ENCODE measurements around the gene EVC2.

EVC2 gene, protein sequence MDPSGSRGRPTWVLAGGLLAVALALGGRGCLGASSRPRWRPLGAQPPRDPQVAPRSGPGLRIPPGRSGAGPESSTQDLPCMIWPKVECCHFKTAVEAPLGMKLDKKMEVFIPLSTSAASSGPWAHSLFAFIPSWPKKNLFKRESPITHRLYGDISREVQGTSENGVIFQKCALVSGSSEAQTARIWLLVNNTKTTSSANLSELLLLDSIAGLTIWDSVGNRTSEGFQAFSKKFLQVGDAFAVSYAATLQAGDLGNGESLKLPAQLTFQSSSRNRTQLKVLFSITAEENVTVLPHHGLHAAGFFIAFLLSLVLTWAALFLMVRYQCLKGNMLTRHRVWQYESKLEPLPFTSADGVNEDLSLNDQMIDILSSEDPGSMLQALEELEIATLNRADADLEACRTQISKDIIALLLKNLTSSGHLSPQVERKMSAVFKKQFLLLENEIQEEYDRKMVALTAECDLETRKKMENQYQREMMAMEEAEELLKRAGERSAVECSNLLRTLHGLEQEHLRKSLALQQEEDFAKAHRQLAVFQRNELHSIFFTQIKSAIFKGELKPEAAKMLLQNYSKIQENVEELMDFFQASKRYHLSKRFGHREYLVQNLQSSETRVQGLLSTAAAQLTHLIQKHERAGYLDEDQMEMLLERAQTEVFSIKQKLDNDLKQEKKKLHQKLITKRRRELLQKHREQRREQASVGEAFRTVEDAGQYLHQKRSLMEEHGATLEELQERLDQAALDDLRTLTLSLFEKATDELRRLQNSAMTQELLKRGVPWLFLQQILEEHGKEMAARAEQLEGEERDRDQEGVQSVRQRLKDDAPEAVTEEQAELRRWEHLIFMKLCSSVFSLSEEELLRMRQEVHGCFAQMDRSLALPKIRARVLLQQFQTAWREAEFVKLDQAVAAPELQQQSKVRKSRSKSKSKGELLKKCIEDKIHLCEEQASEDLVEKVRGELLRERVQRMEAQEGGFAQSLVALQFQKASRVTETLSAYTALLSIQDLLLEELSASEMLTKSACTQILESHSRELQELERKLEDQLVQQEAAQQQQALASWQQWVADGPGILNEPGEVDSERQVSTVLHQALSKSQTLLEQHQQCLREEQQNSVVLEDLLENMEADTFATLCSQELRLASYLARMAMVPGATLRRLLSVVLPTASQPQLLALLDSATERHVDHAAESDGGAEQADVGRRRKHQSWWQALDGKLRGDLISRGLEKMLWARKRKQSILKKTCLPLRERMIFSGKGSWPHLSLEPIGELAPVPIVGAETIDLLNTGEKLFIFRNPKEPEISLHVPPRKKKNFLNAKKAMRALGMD
- total RNA-seq, result 3.3 to 23.3 (median 9.8) reads per million in 4 experiments

DNA sequence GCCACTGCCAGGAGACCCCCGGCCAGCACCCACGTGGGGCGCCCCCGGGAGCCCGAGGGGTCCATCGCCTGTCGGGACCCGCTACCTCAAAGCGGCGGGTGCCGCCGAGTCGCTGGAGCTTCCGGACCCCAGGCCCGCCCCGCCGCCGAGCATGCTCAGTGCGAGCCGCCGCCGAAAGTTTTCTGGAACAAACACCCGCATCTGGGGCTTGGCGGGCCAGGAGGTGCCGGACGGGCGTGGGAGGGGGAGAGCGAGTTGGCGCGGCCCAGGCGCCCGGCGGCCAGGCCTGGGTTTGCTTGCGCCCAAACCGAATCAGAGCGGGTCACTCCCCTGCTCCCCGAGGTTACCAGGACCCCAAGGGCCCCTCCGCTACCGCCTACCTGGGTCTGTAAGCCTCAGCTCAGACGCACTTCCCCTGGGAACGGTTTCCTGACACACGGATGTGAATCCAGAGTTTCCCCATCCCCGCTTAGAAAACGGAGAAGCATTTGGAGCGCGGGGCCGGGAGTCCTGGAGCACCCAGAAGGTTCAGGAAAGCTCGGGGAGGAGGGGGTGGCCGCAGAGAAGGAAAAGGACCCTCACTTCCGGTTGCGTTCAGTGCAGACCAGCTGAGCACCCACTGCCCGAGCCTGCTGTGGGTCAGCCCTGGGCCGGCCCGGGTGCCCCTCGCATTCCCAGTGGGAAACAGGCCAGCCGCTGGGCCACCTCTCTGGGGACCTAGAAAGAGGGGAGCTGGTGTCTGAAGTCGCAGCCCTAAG lies at the start of gene EVC2:
Gene EVC2, minus strand, starts transcription at position 111 of the 758 bp plus-strand sequence. Its CDS starts 46 bp downstream, at position 65.
- no peak for DNase-seq

DNA sequence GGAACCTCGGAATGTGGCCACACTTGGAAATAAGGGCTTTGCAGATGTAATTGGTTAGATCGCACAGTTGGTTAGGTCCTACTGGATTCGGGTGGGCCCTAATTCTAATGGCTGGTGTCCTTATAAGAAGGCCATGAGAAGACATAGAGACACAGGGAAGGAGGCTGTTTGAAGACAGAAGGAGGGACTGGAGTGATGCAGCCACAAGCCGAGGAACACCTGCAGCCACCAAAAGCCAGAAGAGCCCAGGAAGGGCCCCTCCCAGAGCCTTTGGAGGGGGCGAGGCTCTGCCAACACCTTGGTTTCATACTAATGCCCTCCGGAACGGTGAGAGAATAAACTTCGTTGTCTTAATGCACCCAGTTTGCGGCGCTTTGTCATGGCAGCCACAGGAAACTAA lies 49.6 kb upstream of the EVC2 start:
- no peak for DNase-seq

DNA sequence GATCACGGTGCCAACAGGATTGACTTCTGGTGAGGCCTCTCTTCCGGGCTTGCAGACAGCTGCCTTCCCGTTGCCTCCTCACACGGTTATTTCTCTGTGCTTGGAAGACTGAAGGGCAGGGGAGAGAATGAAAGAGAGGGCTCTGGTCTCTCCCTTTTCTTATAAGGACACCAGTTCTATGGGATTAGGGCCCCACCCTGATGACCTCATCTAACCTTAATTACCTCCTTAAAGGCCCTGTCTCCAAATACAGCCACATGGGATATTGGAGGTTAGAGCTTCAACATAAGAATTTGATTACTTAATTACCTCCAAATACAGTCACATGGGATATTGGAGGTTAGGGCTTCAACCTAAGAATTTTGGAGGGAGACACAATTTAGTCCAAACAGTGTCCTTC lies 49.2 kb upstream of the EVC2 start:
- no peak for DNase-seq

DNA sequence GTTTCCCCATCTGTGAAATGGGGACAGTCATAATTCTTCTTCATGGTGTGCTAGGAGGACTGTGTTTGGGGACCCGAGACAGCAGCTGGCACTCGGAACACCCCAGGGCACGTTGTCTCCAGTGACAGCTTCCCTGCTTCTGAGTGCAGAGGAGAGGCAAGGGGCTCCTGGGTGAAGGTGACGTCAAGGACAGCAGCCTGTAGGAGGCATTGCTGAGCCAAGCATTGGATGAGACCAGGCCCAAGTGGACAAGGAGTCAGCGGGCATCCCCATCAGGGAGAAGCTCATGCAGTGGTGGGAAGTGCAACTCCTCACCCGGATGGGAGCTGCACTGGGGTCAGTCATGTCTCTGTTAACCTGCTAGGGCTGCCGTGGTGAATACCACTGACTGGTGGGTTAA lies 48.7 kb upstream of the EVC2 start:
- DNase-seq, result no peak

DNA sequence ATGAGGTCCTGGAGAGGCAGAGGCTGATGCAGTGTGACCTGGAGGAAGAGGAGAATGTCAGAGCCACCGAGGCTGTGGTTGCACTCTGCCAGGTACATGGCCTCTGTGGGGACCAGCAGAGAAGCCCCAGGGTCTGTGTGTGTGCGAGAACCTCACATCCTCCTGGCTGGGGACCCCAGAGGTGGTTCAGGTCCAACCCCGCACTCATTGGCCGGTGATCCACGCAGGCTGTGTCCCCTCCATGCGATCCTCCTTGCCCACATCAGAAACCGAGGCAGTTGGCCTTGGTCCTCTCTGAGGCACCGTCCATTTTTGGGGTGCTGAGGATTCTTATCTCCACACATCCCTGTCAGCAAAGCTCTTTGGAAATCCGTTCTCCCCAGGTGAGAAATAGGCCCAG lies 47.9 kb upstream of the EVC2 start:
- no peak for DNase-seq

DNA sequence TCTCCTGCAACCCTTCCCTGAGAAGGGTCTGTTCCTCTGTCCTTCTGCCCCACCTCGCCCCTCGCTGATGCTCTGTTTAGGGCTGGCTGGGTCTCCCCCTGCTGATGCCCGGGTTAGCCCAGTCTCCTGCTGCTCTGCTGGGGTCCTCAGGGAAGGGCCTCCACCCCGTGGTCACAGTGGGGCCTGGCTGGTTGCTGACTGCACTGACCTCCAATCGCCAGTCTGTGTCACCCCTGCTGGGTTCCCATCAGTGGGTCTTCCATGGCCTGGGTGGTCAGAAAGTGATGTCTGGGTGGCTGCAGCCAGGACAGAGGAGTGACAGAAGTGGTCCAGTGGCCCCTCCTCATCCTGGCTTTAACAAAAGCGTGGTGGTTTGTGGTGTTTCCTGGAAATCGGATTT lies 47.3 kb upstream of the EVC2 start:
- no peak for DNase-seq

DNA sequence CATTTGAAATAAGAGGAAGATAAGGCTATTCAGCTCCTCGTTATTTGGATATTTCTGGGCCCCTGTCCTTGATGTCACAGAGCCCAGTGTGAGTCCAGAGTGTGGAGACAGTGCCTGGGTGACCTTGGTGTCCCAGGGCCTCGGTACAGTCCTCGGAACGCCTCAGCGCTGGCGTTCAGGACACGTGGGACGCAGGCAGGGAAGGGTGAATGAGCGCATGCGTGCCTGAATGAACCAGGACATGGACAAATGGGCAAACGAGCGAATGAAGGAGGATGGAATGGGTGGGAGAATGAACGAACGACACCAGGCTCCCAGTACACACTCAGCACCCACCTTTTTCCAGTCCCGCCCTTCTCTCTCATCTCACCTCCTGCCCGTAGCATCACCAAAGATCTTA lies 46.8 kb upstream of the EVC2 start:
- DNase-seq, result no peak

DNA sequence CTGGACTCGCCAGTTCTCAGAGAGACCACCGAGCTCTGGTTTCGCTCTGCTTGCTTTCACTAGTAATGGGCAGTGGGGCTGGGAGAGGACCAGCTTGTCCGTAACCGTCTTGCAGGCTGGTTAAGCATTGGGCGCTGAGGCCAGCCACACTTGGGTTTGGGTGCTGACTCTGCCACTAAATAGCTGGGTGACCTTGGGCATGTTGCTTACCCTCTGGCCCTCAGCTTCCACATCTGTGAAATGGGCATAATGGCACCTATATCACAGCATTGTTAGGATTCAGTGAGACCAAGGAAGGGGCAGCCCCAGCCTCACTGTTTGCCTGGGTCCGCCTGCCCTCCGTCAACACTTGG lies 46.1 kb upstream of the EVC2 start:
- DNase-seq, result no peak

DNA sequence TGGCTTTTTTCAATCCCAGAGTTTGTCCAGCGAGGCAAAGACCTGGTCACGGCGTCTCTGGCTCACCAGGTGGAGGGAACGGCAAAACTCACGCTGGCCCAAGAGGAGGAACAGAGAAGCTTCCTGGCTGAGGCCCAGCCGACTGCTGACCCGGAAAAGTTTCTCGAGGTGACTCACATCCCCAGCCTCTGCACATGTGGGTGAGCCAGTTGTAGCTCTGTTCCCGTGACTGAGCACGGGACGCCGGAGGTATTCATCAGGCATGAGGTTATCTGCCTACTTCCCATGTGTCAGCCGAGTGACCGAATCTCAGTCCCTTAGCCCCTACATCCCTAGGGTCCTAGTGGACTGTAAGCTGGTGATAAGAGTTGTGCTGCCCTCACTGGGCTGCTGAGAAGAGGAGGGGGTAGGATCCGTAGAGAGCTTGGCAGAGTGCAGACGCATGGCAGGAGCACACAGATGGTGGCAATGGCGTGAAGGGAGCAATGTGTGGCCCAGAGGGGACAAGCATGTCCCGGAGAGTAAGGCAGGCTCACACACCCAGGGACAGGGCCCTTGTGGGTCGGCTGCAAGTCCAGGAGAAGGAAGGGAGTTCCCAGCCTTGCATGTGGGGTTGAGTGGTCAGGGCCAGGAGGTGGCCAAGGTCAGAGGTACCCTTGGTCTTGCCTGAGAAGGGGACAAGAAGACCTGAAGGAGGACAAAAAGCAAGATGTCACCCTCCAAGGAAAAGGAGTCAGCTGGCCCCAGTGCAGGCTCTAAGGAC lies 45.6 kb upstream of the EVC2 start:
- no peak for DNase-seq

DNA sequence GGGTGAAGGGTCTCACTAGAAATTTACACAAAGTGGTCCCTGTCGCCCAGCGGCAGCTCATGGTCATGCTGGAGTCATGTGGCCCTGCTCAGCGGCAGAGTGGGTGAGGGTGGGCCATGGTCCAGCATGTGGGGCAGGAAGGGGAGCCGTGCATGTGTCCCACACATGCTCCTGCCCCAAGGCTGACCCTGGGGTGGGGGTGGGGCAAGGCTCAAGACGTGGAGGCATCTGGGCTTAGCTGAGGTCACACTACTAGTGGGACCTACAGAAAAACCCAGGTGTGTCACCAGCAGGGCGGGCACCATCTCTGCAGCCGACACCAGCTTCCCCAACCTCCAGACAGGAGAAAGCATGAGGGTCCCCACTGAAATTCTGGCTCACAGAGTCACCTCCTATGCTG lies 45.0 kb upstream of the EVC2 start:
- no peak for DNase-seq

DNA sequence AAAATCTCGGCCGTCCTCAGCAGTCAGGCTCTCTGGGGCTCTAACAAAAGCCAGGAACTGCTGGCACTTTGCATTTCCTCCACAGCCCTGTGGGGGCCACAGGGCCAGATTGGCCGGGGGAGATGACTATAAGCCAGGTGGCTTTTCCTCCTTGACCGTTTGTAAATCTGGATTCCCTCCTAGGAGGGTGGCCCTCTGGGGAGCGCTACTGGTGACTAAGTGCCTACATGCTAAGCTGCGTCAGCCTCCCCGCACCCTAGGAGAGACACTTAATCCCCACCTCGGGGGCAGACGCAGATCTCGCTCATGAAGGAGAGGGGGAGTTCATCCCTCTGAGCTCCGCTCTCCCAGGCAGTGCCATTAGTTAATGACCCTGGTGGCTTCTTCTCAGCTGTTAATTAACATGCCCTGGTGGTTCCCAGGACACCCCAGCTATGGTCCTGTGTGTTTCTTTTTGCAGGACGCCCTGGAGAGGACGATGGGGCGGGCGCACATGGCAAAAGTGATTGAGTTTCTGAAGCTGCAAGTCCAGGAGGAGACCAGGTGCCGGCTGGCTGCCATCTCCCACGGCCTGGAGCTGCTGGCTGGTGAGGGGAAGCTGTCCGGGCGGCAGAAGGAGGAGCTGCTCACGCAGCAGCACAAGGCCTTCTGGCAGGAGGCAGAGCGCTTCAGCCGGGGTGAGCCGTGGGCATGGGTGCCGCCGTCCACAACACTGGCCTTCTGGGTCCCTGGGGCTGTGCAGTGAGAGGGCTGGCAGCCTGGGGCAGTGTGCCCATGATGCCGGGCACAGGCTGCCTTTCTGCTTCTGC lies 44.2 kb upstream of the EVC2 start:
- no peak for DNase-seq

DNA sequence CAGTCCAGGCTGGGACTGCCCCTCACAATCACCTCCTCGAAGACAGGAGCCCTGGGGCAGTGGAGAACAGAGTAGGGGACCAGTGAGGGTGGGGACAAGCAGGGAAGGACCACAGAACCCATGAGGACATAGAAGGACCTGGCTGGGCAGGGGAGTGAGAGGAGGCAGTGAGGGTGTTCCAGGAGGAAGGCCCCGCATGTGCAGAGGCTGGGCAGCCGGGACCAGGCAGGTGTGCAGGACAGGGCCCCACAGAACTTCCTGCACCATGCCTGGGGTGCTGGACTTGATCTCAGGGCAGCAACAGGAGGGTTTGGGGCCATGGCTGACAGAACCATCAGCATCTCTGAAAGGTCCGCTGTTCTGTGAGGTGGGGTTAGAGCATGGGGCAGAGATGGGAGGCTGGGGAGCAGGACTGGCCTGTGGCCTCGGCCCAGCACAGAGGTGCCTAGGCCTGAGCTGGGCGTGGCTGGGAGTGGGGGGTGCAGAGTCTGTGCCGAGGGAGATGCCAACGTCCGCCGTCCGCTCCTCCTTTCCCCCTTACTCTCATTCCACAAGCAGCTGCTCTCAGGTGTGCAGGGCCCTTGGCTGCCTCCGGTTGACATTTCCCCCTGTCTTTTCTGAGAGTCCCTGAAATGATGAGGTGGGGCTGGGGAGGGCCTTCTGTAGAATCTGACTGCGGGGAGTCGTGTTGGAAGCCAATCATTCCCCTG lies 43.5 kb upstream of the EVC2 start:
- no peak for DNase-seq

DNA sequence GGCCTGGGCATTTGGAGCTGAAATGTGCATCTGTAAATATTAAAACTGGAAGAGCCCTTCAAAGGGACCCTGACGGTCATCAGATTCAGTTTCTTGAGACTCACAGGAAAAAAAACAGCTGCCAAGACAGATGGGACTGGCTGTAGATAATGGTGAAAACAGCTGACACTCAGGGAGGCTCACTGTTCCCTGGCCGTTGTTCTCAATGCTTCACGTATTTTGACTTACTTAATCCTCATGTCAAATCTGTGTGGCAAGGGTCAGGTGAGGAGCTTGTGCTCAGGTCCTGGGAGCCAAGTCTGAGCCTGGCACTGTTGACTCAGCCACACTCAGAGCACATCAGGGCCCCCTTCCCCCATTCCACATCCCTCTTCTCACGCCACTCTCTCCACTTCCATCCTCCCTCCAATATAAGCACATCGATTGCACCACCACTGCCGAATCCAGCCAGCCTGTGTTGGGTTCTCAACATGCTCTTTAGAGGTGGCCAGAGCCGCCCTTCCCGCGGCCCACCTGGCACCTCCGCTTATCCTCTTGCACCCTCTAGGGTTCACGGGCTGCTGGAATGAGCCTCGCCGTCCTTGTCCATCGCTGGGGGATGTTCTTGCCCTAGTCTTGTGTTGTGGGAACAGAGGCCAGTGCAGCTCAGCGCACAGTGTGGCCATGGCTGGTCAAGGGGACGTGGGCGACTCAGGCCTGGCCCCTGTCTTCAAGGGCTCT lies 42.7 kb upstream of the EVC2 start:
- DNase-seq, result no peak

DNA sequence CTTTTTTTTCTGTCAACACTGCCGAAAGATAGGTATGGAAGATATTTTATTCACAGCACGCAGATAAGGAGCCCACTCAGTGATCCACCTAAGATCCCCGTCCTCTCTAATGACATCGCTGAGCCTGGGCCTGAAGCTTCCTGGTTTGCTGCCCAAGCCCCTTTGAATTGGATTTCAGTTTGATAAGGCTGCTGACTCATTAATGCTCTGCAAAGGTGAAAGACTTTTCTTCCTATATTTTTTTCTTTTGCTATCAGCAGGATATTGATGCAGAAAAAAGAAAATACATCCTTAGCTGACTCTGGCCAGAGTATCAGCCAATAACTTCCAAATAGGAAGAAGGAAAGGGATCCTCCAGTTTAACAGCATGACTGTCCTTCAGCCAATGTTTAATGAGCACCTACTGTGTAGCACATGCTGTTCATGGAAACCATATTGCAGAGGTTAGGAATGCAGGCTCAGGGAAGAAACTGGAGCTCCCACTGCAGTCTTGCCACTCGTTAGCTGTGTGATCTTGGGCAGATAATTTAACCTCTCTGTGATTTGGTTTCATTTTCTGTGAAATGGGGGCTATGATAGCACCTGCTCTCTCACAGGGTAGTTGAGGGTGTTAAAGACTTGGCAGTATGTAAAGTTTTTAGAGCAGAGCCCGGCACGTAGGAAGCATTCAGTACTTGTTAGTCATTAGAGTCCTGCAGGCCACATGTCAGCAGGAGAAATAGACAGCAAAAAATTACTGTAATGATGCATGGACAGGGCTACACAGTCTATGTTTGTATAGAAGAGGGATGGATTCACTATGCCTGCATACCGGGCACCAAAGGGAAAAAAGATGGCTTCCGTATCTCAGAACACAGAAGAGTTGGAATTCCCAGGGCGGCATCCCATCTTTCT lies 41.9 kb upstream of the EVC2 start:
- no peak for DNase-seq

DNA sequence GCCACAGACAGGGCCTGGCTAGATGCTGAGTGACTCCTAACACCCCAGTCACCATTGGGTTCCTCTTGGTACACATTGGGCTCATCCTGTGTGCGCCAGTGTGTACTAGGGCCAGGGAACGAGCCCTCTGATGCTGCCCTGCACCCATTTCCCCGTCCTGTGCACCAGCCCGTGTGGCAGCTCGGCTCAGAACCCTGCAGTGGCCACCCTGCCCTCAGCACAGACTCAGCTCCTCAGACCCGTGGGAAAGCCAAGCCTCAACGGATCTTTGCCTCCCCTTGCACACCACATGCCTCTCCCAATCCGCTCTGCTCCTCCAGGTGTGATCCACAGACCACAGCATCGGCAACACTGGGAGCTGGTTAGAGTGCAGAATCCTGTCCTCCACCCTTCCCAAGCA lies 41.2 kb upstream of the EVC2 start:
- no peak for DNase-seq

DNA sequence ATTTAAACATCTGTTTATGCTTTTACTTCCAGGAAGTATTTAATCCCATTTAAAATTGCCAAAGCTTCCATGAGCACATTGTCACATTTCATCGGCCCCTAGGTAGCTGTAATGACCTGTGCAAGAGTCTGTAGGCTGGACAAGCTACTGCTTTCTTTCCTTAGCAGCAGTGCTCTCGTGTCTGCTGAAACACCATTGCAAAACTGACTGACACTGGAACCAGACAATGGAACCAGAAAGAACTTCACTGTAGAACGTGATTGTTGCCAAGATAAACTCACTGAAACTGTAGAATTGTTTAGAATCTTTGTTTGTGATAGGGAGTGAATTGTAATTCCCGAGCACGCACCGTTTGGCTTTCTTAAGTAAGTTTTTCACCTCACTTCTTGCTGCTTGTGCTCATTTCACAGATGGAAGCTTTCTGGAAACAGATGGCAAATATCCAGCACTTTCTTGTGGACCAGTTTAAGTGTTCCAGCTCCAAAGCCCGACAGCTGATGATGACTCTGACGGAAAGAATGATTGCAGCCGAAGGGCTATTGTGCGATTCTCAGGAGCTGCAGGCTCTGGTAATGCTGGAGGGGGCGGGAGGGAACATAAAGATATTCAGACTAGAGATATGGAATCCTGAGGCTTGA lies 39.5 kb upstream of the EVC2 start:
- no peak for DNase-seq

DNA sequence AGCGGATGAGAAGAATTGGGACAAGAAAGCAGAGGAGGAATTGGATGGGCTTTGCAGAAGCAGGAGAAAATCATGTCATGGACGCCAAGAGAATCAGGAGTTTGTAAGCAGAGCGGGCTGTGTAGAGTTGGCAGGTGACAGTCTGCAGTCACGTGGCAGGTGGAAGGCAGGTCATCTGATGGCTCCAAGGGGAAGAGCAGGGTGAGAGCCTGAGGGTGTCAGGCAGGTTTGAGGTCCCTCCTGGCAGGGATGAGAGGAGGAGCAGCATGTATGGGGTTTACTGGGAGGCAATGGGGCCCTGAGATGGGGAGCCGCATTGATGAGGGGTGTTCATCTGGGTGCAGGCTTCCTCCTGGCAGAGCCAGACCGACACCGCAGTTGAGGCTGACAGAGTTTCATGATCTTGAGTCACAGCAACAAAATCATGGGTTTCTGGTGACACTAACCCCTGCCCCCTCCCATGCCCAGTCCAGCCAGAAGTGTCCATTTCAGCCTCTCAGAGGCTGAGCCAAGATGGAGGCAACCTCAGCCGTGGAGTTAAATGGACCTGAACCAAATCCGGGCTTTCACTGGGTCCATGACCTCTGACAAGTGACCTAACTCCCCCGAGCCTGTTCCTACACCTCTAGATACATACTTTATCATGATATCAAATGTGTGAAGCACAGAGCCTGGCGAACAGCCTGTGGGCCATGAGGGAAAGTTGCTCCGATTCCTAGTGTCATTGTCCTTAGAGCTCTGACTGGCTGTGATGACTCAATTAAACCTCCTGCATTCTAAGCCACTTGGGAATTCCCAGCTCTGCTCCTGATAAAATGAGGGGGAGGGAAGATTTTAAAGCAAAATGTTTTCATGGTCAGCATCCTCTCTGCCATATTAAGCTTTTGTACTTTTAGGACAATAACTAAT lies 38.7 kb upstream of the EVC2 start:
- no peak for DNase-seq

Measured in effector CD8-positive, alpha-beta T cell (primary cell).